Parathyroid adenoma (tissue), 2 donors: Measurements from ENCODE around the gene EFHD1.

Experiments
- H2AFZ ChIP-seq: fragments of 300-600 bp; sonication (generic); one replicate; pipeline ENCODE4 v1.7.0; 2017; ENCODE audit warnings: antibody characterized with exemption, mild to moderate bottlenecking
- H3K27ac ChIP-seq: fragments of 300-600 bp; sonication (generic); one replicate; pipeline ENCODE4 v1.7.0; 2017
- H3K27me3 ChIP-seq: fragments of 300-600 bp; sonication (generic); one replicate; pipeline ENCODE4 v1.7.0; 2017; ENCODE audit warnings: low read length; ENCODE audit not compliant: control insufficient read depth, insufficient read depth
- H3K36me3 ChIP-seq: fragments of 300-600 bp; sonication (generic); one replicate; pipeline ENCODE4 v1.7.0; 2017; ENCODE audit warnings: low read length; ENCODE audit not compliant: control insufficient read depth, insufficient read depth
- H3K4me1 ChIP-seq: fragments of 300-600 bp; sonication (generic); one replicate; pipeline ENCODE4 v1.7.0; 2017; ENCODE audit warnings: control low read depth
- H3K4me2 ChIP-seq: fragments of 300-600 bp; sonication (generic); one replicate; pipeline ENCODE4 v1.7.0; 2017; ENCODE audit warnings: low read length
- H3K4me3 ChIP-seq: fragments of 300-600 bp; sonication (generic); one replicate; pipeline ENCODE4 v1.7.0; 2017; ENCODE audit warnings: low read depth, low read length
- H3K79me2 ChIP-seq: fragments of 300-600 bp; sonication (generic); one replicate; pipeline ENCODE4 v1.7.0; 2017; ENCODE audit warnings: control low read depth
- H3K9ac ChIP-seq: fragments of 300-600 bp; sonication (generic); one replicate; pipeline ENCODE4 v1.7.0; 2017; ENCODE audit warnings: mild to moderate bottlenecking
- H3K9me3 ChIP-seq: fragments of 300-600 bp; sonication (generic); one replicate; pipeline ENCODE4 v1.7.0; 2017; ENCODE audit warnings: low read length; ENCODE audit not compliant: control insufficient read depth
- TF ChIP-seq, protein P1 (sequence below): fragments of 300-600 bp; sonication (generic); IDR thresholded peaks from one replicate; pipeline ENCODE4 v1.7.0; 2017; ENCODE audit warnings: antibody characterized with exemption, mild to moderate bottlenecking
- donor health status: primary hyperparathyroidism.

Gene EFHD1

DNA sequence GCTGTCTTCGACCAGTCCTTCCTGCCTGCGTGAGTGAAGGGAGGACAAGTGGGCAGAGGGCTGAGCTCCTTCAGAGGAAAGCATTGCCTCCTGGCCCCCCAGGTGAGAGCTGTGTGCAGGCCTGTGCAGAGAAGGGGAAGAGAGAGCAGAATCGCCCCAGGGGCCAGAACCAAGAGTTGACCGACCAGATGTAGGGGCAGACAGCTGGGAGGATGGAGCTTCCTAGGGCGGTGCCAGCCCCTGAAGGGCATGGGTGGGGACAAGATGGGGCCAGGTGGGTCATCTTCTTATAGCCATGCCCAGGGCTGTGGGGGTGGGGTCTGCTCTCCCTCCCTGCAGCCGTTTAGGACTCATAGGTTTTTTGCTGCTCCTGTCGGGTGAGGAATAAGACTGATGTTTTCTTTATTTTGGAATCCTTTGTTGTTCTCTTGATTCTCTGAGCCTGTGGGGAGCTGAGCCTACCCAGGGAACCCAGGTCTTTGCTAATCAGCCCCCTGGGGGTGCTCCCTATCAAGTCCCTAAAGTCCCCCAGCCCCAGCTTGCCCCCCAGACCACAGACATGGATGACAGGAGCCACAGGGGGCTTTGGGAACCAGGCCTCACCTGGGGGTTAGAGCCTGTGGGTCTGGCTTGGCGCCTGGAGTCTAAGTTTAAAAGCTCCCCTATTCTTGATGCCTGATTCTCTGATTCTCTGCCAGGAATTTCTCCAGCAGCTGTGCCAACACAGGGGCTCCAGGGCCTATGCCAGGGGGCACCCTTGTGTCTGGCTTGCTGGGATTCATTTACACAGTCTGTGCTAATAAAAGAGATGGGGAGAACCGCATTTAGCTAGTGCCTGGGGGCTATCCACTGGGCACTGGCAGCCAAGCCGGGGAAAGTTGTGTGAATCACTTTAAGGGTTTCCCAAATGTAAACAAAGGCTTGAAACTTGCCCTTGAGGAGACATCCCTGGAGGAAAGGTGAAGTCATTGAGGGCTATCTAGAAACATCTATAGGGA is 9.3 kb upstream of the EFHD1 start:
- Histone ChIP-seq H2AFZ (no peak overlapping the region), H3K4me1 (no peaks in the 10 kb centered on the region), H3K27ac (no peak overlapping the region), H3K9ac (no peak overlapping the region), H3K4me2 (no peak overlapping the region), H3K79me2 (no peaks in the 10 kb centered on the region), H3K36me3 (no peaks in the 10 kb centered on the region), H3K4me3 (no peak overlapping the region), H3K9me3 (no peaks in the 10 kb centered on the region), H3K27me3 (no peaks in the 10 kb centered on the region)
- TF ChIP-seq, protein P1, sequence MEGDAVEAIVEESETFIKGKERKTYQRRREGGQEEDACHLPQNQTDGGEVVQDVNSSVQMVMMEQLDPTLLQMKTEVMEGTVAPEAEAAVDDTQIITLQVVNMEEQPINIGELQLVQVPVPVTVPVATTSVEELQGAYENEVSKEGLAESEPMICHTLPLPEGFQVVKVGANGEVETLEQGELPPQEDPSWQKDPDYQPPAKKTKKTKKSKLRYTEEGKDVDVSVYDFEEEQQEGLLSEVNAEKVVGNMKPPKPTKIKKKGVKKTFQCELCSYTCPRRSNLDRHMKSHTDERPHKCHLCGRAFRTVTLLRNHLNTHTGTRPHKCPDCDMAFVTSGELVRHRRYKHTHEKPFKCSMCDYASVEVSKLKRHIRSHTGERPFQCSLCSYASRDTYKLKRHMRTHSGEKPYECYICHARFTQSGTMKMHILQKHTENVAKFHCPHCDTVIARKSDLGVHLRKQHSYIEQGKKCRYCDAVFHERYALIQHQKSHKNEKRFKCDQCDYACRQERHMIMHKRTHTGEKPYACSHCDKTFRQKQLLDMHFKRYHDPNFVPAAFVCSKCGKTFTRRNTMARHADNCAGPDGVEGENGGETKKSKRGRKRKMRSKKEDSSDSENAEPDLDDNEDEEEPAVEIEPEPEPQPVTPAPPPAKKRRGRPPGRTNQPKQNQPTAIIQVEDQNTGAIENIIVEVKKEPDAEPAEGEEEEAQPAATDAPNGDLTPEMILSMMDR: no peak

DNA sequence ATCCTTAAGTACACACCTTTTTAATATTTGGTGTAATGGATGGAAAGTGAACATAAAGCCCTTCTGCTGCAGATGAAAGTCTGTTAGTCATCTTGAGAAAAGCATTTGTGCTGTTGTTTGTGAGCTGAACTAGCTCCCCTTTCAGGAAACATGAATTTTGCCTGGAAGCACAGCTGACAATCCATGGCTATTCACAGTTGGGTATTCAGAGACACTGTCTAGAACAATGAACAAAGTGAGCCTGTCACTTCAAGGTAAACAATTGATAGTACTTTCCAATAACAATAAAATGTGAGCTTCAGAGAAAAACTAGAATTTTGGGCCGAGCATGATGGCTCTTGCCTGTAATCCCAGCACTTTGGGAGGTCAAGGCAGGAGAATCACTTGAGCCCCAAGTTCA is 6.8 kb upstream of the EFHD1 start:
- Histone ChIP-seq H3K9ac (no peak overlapping the region), H3K79me2 (no peaks in the 10 kb centered on the region), H3K4me3 (no peak overlapping the region), H3K36me3 (no peaks in the 10 kb centered on the region), H3K4me1 (no peaks in the 10 kb centered on the region), H3K27me3 (no peaks in the 10 kb centered on the region), H2AFZ (no peak overlapping the region), H3K9me3 (no peaks in the 10 kb centered on the region), H3K27ac (no peak overlapping the region), H3K4me2 (no peak overlapping the region)
- TF ChIP-seq, protein P1: no peak

DNA sequence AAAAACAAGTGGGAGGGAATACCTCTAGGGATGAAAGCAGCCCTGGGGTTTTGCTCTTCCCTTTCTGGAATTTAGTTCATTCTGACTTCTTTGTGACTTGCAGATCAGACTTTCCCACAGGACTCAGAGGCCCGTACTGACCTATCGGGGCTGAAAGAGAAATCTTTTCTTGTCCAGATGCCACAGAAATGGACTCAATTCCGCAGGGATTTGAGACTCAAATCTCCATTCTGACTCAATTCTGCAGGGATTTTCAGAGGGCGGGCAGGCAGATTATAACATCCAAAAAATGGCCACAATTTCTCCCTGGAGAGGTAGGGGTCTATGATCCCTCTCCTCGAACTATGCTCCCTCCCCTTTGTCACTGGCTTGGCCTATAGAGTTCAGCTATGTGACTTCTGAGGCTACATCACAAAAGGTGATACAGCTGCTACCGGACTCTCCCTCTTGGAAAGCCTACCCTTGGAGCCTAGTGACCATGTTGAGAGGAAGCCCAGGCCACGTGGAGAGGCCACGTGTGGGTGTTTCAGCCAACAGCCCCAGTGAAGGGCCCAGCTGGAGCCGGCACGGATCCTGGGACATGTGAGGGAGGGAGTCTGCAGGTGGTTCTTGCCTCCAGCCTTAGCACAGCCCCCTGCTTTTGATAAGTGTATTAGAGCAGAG is 4.8 kb upstream of the EFHD1 start:
- Histone ChIP-seq H3K9me3 (no peaks in the 10 kb centered on the region), H3K9ac (no peak overlapping the region), H3K27me3 (no peaks in the 10 kb centered on the region), H3K36me3 (no peaks in the 10 kb centered on the region), H3K4me3 (no peak overlapping the region), H2AFZ (no peak overlapping the region), H3K4me1 (no peaks in the 10 kb centered on the region), H3K79me2 (no peaks in the 10 kb centered on the region), H3K27ac (no peak overlapping the region), H3K4me2 (no peak overlapping the region)
- TF ChIP-seq, protein P1: no peak

DNA sequence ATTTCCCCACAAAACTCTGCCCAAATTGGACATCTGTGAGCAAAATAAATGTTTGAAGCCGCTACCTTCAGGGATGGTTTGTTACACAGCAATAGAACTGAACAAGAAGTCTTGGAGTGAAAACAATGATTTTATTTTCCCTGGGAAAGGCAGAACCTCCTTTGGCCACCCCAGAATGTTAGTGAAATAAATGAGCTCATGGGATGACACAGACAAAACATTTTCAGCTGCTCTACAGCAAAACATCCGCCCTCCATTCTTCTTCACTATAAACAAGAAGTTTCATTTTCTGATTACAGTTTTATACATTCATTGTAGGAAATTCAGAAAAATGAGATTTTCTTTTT is 4.3 kb upstream of the EFHD1 start:
- H3K9ac ChIP-seq: no peak overlapping the region
- no peaks in the 10 kb centered on the region for H3K36me3 ChIP-seq
- no peaks in the 10 kb centered on the region for H3K4me1 ChIP-seq
- no peak overlapping the region for H2AFZ ChIP-seq
- no peak overlapping the region for H3K4me3 ChIP-seq
- H3K4me2 ChIP-seq: no peak overlapping the region
- H3K9me3 ChIP-seq: no peaks in the 10 kb centered on the region
- H3K27ac ChIP-seq: no peak overlapping the region
- H3K27me3 ChIP-seq: no peaks in the 10 kb centered on the region
- TF ChIP-seq, protein P1: no peak
- H3K79me2 ChIP-seq: no peaks in the 10 kb centered on the region
